Adrenal gland (tissue), 12 donors: Measurements from ENCODE around the gene SPTBN1. TPM values are rescaled to one million over a fixed set of nuclear protein-coding genes. Genes with fewer than 3 reads are reported as not detected.

ENCODE experiments used
- DNase-seq, 7 donors: peaks; one replicate each; pipeline ENCODE4 v3.0.0-alpha.2; 2019 to 2020
- H3K27ac ChIP-seq, 5 donors: fragments of 200-600 bp; sonication (generic) in 4 of 5; 1 replicate in 3 of 5; 2 replicates in 2 of 5; pipeline versions ENCODE4 v1.5.1 to v1.8.0; 2016 to 2020; ENCODE audit warnings: mild to moderate bottlenecking in 1 of 5
- H3K27me3 ChIP-seq: fragments of 200-600 bp; 2 replicates; pipeline ENCODE4 v1.8.0; 2021
- H3K36me3 ChIP-seq, 2 donors: fragments of 200-600 bp; replicated peaks in 1 of 2; 1 replicate in 1 of 2; 2 replicates in 1 of 2; pipeline versions ENCODE4 v1.5.1 to v1.8.0; 2018 to 2022
- H3K4me1 ChIP-seq, 2 donors: fragments of 200-600 bp; replicated peaks in 1 of 2; 1 replicate in 1 of 2; 2 replicates in 1 of 2; pipeline versions ENCODE4 v1.5.1 to v1.8.0; 2018 to 2021
- H3K4me3 ChIP-seq, 4 donors: fragments of 200-600 bp; sonication (generic) in 3 of 4; one replicate each; pipeline ENCODE4 v1.5.1; 2016 to 2018
- H3K9me3 ChIP-seq, 3 donors: fragments of 200-600 bp; sonication (generic) in 1 of 3; replicated peaks in 1 of 3; 1 replicate in 2 of 3; 2 replicates in 1 of 3; pipeline versions ENCODE4 v1.5.1 to v1.8.0; 2016 to 2021
- POLR2A ChIP-seq, 2 donors: fragments of 450-650 bp; IDR thresholded peaks; one replicate each; pipeline ENCODE4 v1.6.1; 2017; ENCODE audit warnings: antibody characterized with exemption in 2 of 2, mild to moderate bottlenecking in 2 of 2, moderate library complexity in 1 of 2
- WGBS, 4 donors: extraction: QIAGEN DNeasy Blood & Tissue Kit in 2 of 4; methylation state at CpG; one replicate each; pipeline versions ENCODE4 v1.1.5 to v1.1.7; 2013 to 2017; 5-methylcytosine and 5-hydroxymethylcytosine counted together
- intact Hi-C, 2 donors: fragments of 100-400 bp; cut with DNase I; formaldehyde crosslinking; loops; one replicate each; pipeline versions ENCODE4 v1.14.1 to v1.15.0; 2022 to 2023
- polyA plus RNA-seq, 3 donors: library from polyadenylated mRNA; stranded (reverse); fragments of 200-250 nt in 2 of 3; fragments of 350-450 nt in 1 of 3; fragmentation: Illumina TruSeq in 1 of 3; extraction: RNeasy Lipid Tissue Mini Kit (QIAGEN cat#74804) in 1 of 3; gene quantifications; one replicate each; pipeline ENCODE4 v1.2.3, GENCODE V29; 2013 to 2014
- total RNA-seq, 9 donors: library from RNA; depleted of rRNA in 4 of 9; stranded (reverse); fragments of >200 nt in 4 of 9; fragments of 120-200 nt in 1 of 9; fragmentation: NEBNext Ultra II Directional in 1 of 9; extraction: Animal tissue kit (Norgen Biotek cat#: 25700) in 1 of 9; gene quantifications; one replicate each; pipeline versions ENCODE4 v1.1.0 to v1.2.4, GENCODE V29; 2013 to 2023
- TF ChIP-seq, protein P1 (sequence below), 6 experiments: fragments of 450-650 bp in 4 of 6; fragments of 200-600 bp in 2 of 6; sonication (generic) in 1 of 6; IDR thresholded peaks; 1 replicate in 5 of 6; 2 replicates in 1 of 6; pipeline versions ENCODE4 v1.5.1 to v1.8.0; 2016 to 2021; ENCODE audit warnings: antibody characterized with exemption in 6 of 6, mild to moderate bottlenecking in 2 of 6, moderate library complexity in 1 of 6
- donor health status: healthy with polysubstance abuse.
- donor health status: Bipolar disorder and iron deficiency.
- donor health status: DM: yes; HTN: yes; CAD: no.
- donor health status: DM: no; HTN: no; CAD: no.
- donor health status: DM: no; HTN: no; CAD: no.
- donor health status: DM: yes; HTN: yes; CAD: no.

The SPTBN1 gene
- total and polyA plus RNA-seq, 12 donors: 72.9 to 653 (median 493) TPM

GRCh38 chr2:54475285-54475684 is 19.2 kb downstream of the SPTBN1 start:
- Histone ChIP-seq H3K27ac (peak overlapping the region in 3 of 5 donors; percentile 3 to 35 (median 15)), H3K9me3 (no peaks in the 10 kb centered on the region), H3K4me1 (peaks cover 28 to 69% of the 10 kb centered on the region in 2 donors), H3K4me3 (no peak overlapping the region), H3K36me3 (no peaks in the 10 kb centered on the region), H3K27me3 (no peaks in the 10 kb centered on the region)
- WGBS, 4 donors: 37 to 53% (median 45%) methylated on average over 3 of the region's 3 CpGs
- TF ChIP-seq POLR2A (IDR thresholded peaks at IDR 0.05): peak in 1 of 2 donors; percentile 11
- TF ChIP-seq, protein P1, sequence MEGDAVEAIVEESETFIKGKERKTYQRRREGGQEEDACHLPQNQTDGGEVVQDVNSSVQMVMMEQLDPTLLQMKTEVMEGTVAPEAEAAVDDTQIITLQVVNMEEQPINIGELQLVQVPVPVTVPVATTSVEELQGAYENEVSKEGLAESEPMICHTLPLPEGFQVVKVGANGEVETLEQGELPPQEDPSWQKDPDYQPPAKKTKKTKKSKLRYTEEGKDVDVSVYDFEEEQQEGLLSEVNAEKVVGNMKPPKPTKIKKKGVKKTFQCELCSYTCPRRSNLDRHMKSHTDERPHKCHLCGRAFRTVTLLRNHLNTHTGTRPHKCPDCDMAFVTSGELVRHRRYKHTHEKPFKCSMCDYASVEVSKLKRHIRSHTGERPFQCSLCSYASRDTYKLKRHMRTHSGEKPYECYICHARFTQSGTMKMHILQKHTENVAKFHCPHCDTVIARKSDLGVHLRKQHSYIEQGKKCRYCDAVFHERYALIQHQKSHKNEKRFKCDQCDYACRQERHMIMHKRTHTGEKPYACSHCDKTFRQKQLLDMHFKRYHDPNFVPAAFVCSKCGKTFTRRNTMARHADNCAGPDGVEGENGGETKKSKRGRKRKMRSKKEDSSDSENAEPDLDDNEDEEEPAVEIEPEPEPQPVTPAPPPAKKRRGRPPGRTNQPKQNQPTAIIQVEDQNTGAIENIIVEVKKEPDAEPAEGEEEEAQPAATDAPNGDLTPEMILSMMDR (IDR thresholded peaks at IDR 0.05): no peak
- intact Hi-C loops: no loop called here
- peak in 4 of 7 donors; percentile 40 to 50 (median 44) for DNase-seq

- TF ChIP-seq, protein P1 (IDR thresholded peaks at IDR 0.05): no peak
- no peak for TF ChIP-seq POLR2A (IDR thresholded peaks at IDR 0.05)
- Histone ChIP-seq H3K4me1 (peaks cover 28 to 68% of the 10 kb centered on the region in 2 donors), H3K9me3 (no peaks in the 10 kb centered on the region), H3K4me3 (no peak overlapping the region), H3K27ac (peak overlapping the region in 3 of 5 donors; percentile 3 to 35 (median 15)), H3K36me3 (no peaks in the 10 kb centered on the region), H3K27me3 (no peaks in the 10 kb centered on the region)
- 76 to 96% (median 92%) methylated on average over 5 of the region's 5 CpGs for WGBS, 4 donors
- DNase-seq: no peak
- intact Hi-C loops: no loop called here
Measured at GRCh38 chr2:54475919-54476318, 19.8 kb downstream of the SPTBN1 start.

GRCh38 chr2:54476852-54477251 is 20.7 kb downstream of the SPTBN1 start:
- H3K4me3 ChIP-seq: no peak overlapping the region
- intact Hi-C loops: no loop called here
- no peaks in the 10 kb centered on the region for H3K36me3 ChIP-seq
- H3K27me3 ChIP-seq: no peaks in the 10 kb centered on the region
- H3K9me3 ChIP-seq: no peaks in the 10 kb centered on the region
- no peak for TF ChIP-seq POLR2A (IDR thresholded peaks at IDR 0.05)
- TF ChIP-seq, protein P1 (IDR thresholded peaks at IDR 0.05): no peak
- no peak overlapping the region for H3K27ac ChIP-seq
- H3K4me1 ChIP-seq: peaks cover 22 to 59% of the 10 kb centered on the region in 2 donors
- no peak for DNase-seq
- 46 to 54% (median 50%) methylated on average over 2 of the region's 2 CpGs for WGBS, 4 donors

- no peaks in the 10 kb centered on the region for H3K27me3 ChIP-seq
- DNase-seq: no peak
- intact Hi-C loops: no loop called here
- TF ChIP-seq, protein P1 (IDR thresholded peaks at IDR 0.05): no peak
- no peak for TF ChIP-seq POLR2A (IDR thresholded peaks at IDR 0.05)
- no peaks in the 10 kb centered on the region for H3K9me3 ChIP-seq
- no peak overlapping the region for H3K27ac ChIP-seq
- peaks cover 22 to 68% of the 10 kb centered on the region in 2 donors for H3K4me1 ChIP-seq
- H3K36me3 ChIP-seq: no peaks in the 10 kb centered on the region
- 80 to 92% (median 86%) methylated on average over 2 to 4 of the region's 4 CpGs for WGBS, 4 donors
- H3K4me3 ChIP-seq: no peak overlapping the region
Measured at GRCh38 chr2:54477896-54478295, 21.8 kb downstream of the SPTBN1 start.
